GM18870 (cell line): ENCODE data around the gene OLFML3.
"Not testable (repeated sequence)": the region's sequence is repeated elsewhere in the genome, so short reads cannot be mapped to it uniquely, and the experiment has no call there.

Source experiments
- ATAC-seq: cut with Tn5 transposase; IDR thresholded peaks from one replicate; pipeline ENCODE4 v1.9.1; 2021; ENCODE audit warnings: moderate library complexity; ENCODE audit not compliant: unreplicated experiment

The OLFML3 gene

DNA sequence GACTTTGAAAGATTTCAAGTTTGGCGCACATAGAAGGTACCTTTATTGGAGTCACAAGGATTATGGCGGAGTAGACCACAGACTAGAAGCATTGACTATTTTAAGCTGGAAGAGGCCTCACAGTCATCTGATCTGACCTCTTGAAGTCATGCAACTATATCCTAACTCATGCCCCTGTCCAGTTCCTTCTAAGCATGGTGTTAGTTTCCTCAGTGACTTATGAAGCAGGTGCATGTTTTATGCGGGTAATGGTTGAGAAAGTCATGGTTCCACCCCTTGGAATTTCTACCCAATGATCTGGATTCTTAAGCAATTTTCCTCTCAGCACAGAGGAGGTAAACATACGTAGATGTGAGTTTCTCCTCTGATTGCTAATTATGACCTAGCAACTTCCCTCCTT is 11.7 kb downstream of the OLFML3 start:
- ATAC-seq: no peak

DNA sequence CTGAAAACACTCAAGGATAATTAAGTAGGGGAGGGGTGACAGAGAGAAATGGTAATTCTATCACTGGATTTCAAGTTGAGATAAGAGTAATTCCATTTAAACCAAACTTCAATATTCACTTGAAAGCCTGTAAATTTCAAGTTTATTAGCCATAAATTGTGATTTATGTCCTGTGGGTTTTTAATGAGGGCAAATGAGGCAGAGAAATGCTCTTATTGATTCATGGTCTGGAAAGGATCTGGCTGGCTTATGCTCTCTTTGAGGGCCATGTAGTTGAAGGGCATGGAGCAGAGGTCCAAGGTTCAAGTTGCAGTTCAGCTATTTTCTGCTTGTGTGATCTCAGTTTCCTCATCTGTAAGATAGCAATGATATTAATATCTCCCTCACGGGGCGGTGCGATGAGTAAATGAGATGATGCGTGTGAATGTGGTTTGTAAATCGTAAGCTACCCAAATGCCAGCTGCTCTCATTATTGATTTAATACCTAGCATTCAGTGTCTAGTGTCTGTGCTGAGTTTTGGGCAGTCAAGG is 12.3 kb downstream of the OLFML3 start:
- ATAC-seq: no peak

DNA sequence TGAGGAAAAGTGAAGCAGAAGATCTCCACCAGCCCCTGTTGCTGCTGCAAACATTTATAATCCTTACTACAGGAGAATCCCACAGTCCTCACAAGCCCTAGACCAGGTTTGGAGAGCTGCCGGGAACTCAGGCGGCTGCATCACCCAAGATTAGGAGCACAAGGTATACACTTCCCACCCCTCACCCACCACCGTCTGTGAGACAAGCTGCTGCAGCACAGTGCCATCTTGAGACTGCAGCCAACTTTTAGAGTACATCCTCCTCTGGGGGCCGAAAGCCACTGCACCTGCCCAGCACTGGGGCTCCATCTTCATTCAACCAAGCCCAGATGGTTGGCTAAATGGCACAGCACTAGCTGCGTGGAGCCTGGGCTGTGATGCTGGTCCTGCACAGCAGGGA is 13.8 kb downstream of the OLFML3 start:
- no peak for ATAC-seq

DNA sequence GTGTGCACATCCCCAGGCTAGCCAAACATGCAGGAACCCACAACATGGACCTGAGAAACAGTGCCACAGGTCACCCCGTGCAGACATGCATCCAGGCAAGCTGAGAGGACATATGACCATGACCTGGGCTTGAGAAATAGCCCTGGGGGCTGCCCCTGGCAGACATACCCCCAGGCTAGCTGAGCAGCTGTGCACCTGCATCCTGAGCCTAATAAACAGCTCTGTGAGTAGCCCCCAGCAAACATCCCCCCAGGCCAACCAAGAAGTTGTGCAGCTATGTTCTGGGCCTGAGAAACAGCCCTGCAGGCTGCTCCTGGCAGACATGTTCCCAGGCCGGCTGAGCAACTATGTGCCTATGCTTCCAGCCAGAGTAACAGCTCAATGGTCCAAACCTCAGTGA is 14.5 kb downstream of the OLFML3 start:
- no peak for ATAC-seq

DNA sequence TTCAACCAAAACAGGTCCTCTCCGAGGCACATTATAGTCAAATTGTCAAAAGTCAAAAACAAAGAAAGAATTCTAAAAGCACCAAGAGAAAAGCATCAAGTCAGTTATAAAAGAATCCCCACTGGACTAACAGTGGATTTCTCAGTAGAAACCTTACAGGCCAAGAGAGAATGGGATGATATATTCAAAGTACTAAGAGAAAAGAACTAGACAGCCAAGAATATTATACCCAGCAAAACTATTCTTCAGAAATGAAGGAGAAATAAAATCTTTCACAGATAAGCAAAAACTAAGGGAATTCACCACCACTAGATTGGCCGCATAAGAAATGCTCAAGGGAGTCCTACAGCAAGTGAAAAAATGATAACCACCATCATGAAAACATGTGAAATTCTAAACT is 16.1 kb downstream of the OLFML3 start:
- ATAC-seq: no peak

DNA sequence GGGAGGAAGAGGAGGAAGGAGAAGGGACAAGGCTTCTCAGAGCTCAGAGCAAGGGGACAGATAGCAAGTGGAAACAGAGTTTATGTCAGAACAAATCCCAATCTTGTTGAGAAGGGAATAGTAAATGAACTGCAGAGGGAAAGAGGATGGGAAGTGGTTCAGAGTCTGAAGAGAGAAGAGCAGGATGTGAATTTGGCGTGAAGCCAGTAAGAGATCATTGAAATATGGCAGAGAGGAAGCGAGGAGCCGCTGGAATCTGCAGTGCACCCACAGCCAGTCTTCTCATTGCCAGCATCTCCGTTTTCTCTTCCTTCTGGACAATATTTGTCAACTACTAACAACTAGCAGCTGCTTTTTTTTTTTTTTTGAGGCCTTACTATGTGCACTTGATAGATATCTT is 19.1 kb downstream of the OLFML3 start:
- no peak for ATAC-seq

DNA sequence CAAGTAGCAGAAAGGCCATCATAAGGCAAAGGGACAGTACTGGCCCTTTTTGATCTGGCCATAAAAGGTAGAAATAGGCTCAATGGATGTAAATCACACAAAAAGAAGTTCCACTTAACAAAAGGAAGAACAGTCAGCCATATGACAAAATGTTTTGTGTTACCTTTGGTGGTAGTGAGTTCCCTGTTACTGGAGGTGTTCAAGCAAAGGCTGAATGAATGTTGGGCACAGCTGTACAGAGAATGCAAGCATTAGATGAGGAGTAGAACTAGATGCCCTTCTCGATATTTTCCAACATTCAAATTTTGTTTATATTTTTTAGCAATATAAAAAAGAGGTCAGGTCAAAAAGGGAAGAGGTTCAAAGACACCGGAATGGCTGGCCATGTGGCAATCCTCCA is 20.0 kb downstream of the OLFML3 start:
- ATAC-seq: no peak

DNA sequence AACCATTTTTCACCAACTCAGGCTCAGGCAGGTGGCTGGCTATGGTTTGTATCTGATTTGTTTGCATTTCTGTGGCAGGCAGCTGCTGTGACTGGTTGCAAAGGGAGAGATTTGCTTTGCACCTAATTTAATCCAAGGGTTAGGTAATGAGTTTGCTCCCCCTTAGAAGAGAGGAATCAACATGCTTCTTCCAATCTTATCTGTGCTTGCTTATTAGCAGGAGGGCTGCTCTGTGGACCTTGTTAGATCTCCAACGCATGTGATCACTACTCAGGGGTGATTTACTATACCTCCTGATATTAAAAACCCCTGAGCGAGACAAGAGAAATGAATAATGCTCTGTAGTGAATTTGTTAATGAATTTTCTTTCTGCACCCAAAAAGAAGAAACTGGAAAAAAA is 20.5 kb downstream of the OLFML3 start:
- ATAC-seq: no peak

DNA sequence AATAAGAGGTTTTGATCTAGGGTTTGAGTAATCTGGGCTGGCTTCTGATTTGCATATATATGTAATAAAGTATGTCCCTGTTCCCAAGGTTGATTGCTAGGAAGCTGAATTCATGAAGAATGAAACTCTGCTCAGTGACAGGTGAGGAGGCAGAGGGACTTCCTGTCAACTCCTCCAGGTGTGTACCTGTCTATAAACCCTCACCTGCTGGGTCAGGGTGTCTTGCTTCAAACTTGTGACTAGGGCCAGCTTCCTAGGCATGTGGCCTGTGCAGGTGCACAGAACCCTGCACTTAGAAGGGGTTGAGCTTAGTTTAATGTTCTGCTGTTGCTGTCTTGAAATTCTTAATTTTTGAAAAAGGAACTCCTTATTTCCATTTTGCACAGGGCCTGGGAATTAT is 21.1 kb downstream of the OLFML3 start:
- ATAC-seq: no peak

DNA sequence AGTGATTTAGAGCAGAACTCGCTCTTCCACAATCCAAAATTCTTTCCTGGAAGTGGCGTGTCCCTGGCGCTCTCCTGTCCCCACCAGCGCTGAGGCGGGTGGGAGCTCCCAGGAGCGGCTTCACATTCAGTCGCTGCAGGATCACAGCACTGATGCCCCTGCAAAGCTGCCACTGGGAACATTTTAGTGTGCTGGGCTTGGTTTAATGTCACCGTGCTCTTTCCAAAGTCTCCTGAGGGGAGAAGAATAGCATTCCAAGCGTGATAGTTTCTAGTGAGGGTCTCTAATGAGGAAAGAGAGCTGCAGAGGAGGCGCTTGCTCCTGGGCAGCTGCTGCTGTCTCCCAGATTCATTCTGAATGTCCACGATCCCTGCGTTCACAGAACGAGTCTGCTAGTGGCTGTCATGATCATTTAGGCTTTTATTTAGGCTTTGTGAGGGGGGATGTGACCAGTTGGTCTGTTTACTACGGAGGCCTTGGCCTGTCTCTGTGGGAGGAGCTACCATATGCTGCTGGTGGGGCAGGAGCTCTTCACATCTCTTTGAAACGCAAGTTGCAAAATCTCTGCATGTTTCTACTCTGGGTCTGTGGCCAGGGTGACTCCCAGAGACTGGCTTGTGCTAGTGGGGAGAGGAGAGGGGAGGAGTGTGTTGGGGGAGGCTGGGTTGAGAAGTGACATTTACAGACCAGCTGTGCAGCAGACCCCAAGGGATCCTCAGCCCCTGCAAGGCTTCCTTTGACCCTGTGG is 23.4 kb downstream of the OLFML3 start:
- ATAC-seq: no peak

DNA sequence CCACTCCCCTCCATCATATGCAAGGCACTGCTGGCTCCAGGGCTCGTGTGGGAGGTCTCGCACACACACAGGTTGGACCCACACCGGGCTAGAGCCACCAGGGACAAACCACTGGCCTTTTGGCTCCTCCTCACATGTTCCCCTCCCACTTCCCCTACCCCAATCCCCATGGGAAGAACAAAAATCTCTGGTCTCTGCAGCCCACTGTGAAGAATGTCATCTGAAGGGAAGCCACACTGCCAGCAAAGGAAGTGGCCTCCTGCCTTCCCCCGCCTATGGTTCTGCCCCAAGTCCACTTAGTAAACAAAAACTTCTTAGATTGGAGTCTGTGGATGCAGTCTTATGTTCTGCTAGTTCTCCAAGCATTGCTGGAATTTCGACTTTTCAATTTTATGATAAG is 24.2 kb downstream of the OLFML3 start:
- ATAC-seq: no peak

DNA sequence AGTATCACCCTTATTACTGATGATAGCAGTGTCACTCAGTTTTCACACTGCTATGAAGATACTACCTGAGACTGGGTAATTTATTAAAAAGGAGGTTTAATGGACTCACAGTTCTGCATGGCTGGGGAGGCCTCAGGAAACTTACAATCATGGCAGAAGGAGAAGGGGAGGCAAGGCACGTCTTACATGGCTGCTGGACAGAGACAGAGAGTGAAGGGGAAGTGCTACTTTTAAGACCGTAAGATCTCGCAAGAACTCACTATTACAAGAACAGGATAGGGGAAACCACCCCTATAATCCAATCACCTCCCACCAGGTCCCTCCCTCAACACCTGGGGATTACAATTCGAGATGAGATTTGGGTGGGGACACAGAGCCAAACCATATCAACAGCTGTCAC is 27.6 kb downstream of the OLFML3 start:
- not testable (repeated sequence) for ATAC-seq

DNA sequence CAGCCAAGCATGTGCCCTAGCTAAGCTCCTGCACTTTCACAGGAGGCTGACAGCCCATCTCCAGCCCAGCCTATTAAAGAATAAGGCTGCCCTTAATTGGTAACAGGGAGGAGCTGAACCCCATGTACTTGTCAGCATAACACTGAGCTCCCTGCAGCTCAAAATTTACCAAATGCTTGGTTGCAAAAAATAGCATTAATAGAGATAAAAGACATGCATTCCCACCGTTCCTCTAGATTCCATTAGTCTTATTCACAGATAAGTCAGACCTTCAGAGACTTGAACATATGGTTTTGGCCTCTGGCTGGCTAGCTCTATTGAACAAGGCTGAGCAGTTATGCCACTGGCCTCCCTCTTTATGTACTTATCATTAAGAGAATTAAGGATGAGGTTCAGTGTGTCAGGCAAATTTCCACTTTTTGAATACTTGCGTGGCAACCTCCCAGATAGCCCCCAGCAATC is 29.2 kb downstream of the OLFML3 start:
- no peak for ATAC-seq

DNA sequence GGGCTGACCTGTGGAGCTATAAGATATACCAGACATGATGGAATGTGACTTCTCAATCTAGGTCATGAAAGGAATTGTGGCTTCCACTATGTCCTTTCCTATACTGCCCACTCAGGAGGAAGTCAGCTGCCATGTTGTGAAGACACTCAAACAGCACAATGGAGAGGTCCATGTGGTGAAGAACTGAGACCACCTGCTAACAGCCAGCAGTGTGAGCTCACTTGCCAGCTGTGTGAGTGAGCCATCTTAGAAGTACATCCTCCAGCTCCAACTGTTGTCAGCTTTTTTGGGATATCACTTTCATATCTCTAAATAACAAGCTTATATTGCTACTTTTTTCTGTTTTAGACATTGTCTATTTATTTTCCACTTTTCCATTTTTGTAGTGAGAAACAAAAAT is 29.7 kb downstream of the OLFML3 start:
- no peak for ATAC-seq

DNA sequence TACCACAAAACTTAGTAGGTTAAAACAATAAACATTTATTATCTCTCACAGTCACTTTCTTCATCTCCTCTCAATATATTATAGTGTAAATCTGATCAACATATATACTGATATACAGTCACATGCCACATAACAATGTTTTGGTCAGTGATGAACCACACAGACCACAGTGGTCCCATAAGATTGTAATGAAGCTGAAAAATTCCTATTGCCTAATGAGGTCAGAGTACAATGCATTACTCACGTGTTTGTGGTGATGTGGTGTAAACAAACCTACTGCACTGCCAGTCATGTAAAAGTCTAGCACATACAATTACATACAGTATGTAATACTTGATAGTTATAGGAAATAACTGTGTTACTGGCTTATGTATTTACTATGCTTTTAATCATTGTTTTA is 30.1 kb downstream of the OLFML3 start:
- ATAC-seq: no peak

DNA sequence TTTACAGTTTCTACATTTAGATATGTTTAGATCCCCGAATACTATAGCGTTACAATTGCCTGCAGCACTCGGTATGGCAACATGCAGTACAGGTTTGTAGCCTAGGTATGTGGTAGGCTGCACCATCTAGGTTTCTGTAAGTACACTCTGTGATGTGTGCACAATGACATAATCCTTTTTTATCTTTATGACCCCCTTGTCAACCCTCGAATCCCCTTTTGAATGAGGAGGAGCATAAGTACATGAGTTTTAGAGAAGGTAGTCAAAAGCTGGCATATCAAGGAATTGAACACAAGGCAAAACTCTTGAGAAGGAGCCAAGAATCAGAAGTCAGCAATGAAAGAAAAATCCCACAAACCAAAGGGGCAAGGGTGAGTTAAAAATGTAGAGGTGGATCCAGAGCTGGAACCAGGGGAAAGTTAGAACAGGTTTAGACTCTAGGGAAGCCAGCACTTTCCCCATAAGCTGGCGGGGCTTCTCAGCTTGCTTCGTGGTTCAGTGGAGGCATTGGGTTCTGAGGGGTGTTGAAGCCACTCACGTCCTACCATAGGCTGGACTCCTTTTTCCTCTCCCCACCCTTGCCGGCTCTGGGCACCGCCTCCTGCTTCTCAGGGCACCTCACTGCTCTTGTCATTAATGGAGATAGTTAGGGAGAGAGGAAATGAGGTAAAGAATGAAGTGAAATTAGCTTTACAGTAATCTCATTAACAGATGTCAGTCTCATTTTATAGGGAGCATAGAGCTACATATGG is 31.3 kb downstream of the OLFML3 start:
- ATAC-seq: no peak

DNA sequence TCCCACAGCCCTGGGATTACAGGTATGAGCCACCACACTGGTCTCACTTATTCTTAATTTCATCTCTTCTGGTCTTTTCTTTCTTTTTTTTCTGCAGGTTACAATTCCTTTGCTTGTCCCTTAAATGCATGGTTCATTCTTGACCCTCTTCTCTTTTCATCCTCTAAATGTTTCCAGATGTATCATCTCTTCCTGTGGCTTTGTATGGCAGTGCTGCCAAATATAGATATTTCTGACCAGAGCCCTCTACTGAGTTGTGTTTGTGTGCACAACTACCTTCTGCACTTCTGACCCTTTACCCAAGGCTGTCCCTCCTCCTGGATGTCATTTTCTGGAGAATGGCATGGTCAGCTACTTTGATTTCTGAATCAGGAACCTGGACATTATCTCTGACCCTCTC is 32.5 kb downstream of the OLFML3 start:
- ATAC-seq: no peak

DNA sequence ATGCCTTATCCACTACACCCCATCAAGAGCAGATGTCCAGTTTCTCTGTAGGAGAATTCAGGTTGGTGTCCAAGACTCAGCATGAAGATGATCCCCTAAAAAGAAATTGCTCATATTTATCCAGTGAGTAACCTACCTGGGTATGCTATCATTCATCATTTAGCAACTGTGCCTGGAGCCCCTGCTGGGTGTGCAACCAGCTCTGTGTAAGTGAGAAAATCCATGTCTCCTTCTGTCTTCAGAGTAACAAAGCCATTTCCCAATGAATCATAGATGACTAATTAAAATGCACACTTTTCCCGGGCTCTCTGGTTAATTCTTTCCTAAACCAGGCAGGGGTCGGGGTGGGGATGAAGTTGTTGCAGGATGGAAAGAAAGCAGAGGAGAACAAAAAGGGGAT is 35.8 kb downstream of the OLFML3 start:
- ATAC-seq: no peak

DNA sequence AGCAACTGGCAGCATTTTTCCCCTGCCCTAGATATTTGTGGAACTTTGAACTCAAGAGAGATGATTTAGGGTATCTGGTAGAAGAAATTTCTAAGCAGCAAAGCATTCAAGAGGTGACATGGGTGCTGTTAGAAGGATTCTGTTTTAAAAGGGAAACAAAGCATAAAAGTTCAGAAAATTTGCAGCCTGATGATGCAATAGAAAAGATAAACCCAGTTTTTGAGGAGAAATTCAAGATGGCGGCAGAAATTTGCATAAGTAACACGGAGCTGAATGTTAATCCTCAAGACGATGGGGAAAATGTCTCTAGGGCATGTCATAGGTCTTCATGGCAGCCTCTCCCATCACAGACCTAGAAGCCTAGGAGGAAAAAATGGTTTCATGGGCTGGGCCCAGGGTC is 40.5 kb downstream of the OLFML3 start:
- ATAC-seq: not testable (repeated sequence)

DNA sequence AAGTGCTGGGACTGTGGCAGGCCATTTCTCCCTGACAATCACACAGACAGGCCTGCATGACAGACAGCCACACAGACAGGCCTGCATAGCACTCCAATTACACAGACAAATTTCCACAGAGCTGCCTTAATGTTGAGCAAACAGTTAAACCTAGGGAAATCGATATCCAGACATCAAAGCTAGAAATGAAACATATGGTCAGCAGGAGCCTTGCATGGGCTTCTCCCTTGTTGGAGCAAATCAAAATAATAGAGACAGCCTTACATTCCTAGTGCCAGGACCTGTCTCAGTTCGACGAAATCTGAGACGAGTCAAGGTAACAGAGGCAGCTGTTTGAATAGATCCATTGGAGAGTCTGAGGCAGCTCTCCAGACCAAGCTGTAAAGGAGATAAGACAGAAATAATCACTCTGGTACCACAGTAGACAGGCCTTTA is 42.4 kb downstream of the OLFML3 start:
- ATAC-seq: no peak

DNA sequence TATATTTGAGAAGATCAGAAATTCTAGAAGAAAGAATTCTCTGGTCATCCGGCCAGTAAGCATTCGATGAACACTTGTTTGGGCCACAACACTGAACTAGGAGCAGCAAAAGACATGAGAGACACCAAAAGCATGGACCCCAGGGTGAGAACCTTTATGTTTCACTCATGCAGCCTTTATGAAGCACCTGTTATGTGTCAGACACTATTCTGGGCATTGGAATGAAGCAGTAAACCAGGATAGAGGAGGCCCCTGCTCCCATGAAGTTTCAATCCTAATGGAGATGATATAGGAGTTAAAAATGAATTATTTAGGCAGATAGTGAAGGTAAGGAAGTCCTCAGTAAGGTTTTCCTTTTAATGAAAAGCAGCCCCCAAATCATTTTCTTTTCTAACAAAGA is 43.6 kb downstream of the OLFML3 start:
- no peak for ATAC-seq

DNA sequence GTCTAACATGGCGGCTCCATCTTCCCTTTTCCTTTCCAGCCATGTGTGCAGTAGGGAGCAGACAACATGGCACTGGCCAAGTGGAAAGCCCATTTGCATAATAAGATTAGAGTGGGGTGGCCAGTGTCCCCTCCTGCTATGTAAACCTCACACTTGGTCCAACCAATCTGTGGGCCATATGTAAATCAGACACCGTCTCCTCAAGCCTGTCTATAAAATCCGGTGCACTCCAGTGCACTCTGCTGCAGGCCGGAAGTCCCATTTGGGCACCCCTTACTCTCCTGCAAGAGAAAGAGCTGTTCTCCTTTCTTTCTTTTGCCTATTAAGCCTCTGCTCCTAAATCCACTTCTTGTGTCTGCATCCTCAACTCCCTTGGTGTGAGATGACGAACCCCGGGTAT is 44.1 kb downstream of the OLFML3 start:
- ATAC-seq: no peak
